ENCODE measurements around the gene TRIM33. TPM values are rescaled to one million over a fixed set of nuclear protein-coding genes. Genes with fewer than 3 reads are reported as not detected.

TRIM33 gene
- total RNA-seq, 1 donor from 2014 or later, result 31.8 TPM

DNA sequence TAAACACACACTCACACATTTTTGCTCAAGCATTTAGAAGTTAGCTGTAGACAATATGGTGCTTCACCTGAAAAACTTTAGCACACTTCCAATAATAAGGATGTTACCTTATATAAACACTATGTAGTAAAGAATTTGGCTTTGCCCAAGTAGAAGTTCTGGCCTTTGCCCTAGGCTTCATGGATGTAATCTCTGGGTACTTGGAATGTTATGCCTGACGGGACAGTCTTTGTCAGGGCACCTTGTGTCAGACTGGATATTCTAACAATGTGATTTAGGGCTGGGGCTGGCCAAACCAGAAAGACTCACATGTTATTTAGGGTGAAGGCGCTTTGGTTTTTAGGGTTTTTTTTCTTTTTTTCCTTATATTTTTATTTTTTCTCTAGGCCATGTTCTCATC lies 34.8 kb upstream of the TRIM33 start:
- no peak for TF ChIP-seq EZH2 (IDR thresholded peaks at IDR 0.05; ENCODE audit: insufficient read depth, low read length)
- TF ChIP-seq, protein P1, sequence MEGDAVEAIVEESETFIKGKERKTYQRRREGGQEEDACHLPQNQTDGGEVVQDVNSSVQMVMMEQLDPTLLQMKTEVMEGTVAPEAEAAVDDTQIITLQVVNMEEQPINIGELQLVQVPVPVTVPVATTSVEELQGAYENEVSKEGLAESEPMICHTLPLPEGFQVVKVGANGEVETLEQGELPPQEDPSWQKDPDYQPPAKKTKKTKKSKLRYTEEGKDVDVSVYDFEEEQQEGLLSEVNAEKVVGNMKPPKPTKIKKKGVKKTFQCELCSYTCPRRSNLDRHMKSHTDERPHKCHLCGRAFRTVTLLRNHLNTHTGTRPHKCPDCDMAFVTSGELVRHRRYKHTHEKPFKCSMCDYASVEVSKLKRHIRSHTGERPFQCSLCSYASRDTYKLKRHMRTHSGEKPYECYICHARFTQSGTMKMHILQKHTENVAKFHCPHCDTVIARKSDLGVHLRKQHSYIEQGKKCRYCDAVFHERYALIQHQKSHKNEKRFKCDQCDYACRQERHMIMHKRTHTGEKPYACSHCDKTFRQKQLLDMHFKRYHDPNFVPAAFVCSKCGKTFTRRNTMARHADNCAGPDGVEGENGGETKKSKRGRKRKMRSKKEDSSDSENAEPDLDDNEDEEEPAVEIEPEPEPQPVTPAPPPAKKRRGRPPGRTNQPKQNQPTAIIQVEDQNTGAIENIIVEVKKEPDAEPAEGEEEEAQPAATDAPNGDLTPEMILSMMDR (IDR thresholded peaks at IDR 0.05; ENCODE audit: insufficient read depth, low read depth, low read length), result no peak
- no peak overlapping the region for H3K27ac ChIP-seq (ENCODE audit: low read depth, low read length)
- Mint-ChIP-seq H3K9me3 (ENCODE audit: unreplicated experiment) (no peaks in the 10 kb centered on the region), H3K36me3 (ENCODE audit: low read depth, unreplicated experiment) (no peaks in the 10 kb centered on the region), H3K27ac (ENCODE audit: unreplicated experiment) (no peak overlapping the region), H3K27me3 (ENCODE audit: low read depth, unreplicated experiment) (no peaks in the 10 kb centered on the region), H3K4me3 (ENCODE audit: unreplicated experiment) (no peak overlapping the region), H3K4me1 (ENCODE audit: low read depth, unreplicated experiment) (no peaks in the 10 kb centered on the region)
- H3K27me3 ChIP-seq (ENCODE audit: insufficient read depth, low read length), result no peaks in the 10 kb centered on the region
- no peak overlapping the region for H3K4me3 ChIP-seq (ENCODE audit: insufficient read depth, low read depth, low read length)
- H3K9me3 ChIP-seq (ENCODE audit: insufficient read depth, low read depth, low read length), result no peaks in the 10 kb centered on the region
- H3K9ac ChIP-seq (ENCODE audit: low read length), result no peak overlapping the region
- no peaks in the 10 kb centered on the region for H3K36me3 ChIP-seq (ENCODE audit: insufficient read depth, low read length)
- no peak overlapping the region for H3K4me2 ChIP-seq (ENCODE audit: low read length)
- H3K79me2 ChIP-seq (ENCODE audit: insufficient read depth, low read length), result no peaks in the 10 kb centered on the region
- FAIRE-seq, result no peak
- DNase-seq (ENCODE audit: low read depth), result no peak
- no peaks in the 10 kb centered on the region for H3K4me1 ChIP-seq (ENCODE audit: insufficient read depth, low read length)
- no peaks in the 10 kb centered on the region for H4K20me1 ChIP-seq (ENCODE audit: insufficient read depth, low read length)
- H2AFZ ChIP-seq (ENCODE audit: low read depth, low read length), result no peak overlapping the region

DNA sequence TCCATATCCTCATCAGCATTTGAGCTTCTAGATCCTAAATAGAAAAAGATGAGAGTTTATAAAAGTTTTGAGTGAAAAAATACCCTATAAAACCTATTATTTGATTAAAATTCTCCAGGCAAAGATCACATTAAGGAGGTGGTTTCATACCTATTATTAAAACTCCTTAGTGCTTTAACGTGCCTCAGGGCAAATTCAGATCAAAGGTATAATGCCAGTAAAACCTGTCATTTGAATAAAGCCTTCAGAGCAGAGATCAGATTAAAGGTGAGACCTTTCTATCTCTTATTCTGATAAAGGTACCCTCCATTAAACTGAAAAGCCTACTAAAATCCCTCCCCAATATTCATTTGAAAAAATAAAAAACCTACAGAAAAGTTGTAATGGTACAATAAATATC lies 34.3 kb upstream of the TRIM33 start:
- FAIRE-seq (no peak), DNase-seq (ENCODE audit: low read depth) (no peak)
- Histone ChIP-seq H3K4me1 (ENCODE audit: insufficient read depth, low read length) (no peaks in the 10 kb centered on the region), H3K27ac (ENCODE audit: low read depth, low read length) (no peak overlapping the region), H3K4me2 (ENCODE audit: low read length) (no peak overlapping the region), H3K36me3 (ENCODE audit: insufficient read depth, low read length) (no peaks in the 10 kb centered on the region), H4K20me1 (ENCODE audit: insufficient read depth, low read length) (no peaks in the 10 kb centered on the region), H3K27me3 (ENCODE audit: insufficient read depth, low read length) (no peaks in the 10 kb centered on the region), H3K79me2 (ENCODE audit: insufficient read depth, low read length) (no peaks in the 10 kb centered on the region), H3K9ac (ENCODE audit: low read length) (no peak overlapping the region), H2AFZ (ENCODE audit: low read depth, low read length) (no peak overlapping the region), H3K9me3 (ENCODE audit: insufficient read depth, low read depth, low read length) (no peaks in the 10 kb centered on the region), H3K4me3 (ENCODE audit: insufficient read depth, low read depth, low read length) (no peak overlapping the region)
- Mint-ChIP-seq H3K4me1 (ENCODE audit: low read depth, unreplicated experiment) (no peaks in the 10 kb centered on the region), H3K9me3 (ENCODE audit: unreplicated experiment) (no peaks in the 10 kb centered on the region), H3K4me3 (ENCODE audit: unreplicated experiment) (no peak overlapping the region), H3K27ac (ENCODE audit: unreplicated experiment) (no peak overlapping the region), H3K27me3 (ENCODE audit: low read depth, unreplicated experiment) (no peaks in the 10 kb centered on the region), H3K36me3 (ENCODE audit: low read depth, unreplicated experiment) (no peaks in the 10 kb centered on the region)
- no peak for TF ChIP-seq EZH2 (IDR thresholded peaks at IDR 0.05; ENCODE audit: insufficient read depth, low read length)
- TF ChIP-seq, protein P1 (IDR thresholded peaks at IDR 0.05; ENCODE audit: insufficient read depth, low read depth, low read length), result no peak

DNA sequence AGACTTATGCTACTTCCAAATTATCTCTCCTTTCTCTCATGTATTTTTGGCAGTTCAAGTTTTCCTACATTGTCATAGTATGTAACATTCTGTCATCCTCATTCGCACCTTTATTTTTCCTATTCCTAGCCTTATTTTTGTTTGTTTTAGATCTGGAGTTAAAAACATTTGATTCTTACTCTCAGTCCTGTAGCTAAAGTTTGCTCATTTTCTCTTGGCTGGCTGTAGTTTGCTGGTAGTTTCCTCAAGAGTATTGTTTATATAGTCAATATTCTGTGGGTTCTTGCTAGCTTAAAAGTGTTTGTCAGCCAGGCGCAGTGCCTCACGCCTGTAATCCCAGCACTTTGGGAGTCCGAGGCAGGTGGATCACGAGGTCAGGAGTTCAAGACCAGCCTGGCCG lies 29.8 kb upstream of the TRIM33 start:
- Histone ChIP-seq H3K36me3 (ENCODE audit: insufficient read depth, low read length) (no peaks in the 10 kb centered on the region), H4K20me1 (ENCODE audit: insufficient read depth, low read length) (no peaks in the 10 kb centered on the region), H3K4me3 (ENCODE audit: insufficient read depth, low read depth, low read length) (no peak overlapping the region), H3K27me3 (ENCODE audit: insufficient read depth, low read length) (no peaks in the 10 kb centered on the region), H3K9me3 (ENCODE audit: insufficient read depth, low read depth, low read length) (no peaks in the 10 kb centered on the region), H3K4me1 (ENCODE audit: insufficient read depth, low read length) (no peaks in the 10 kb centered on the region), H3K27ac (ENCODE audit: low read depth, low read length) (no peak overlapping the region), H2AFZ (ENCODE audit: low read depth, low read length) (no peak overlapping the region), H3K79me2 (ENCODE audit: insufficient read depth, low read length) (no peaks in the 10 kb centered on the region), H3K4me2 (ENCODE audit: low read length) (no peak overlapping the region), H3K9ac (ENCODE audit: low read length) (no peak overlapping the region)
- H3K4me1 Mint-ChIP-seq (ENCODE audit: low read depth, unreplicated experiment), result no peaks in the 10 kb centered on the region
- FAIRE-seq (no peak), DNase-seq (ENCODE audit: low read depth) (no peak)
- no peak overlapping the region for H3K27ac Mint-ChIP-seq (ENCODE audit: unreplicated experiment)
- H3K9me3 Mint-ChIP-seq (ENCODE audit: unreplicated experiment), result peaks cover 6% of the 10 kb centered on the region
- no peaks in the 10 kb centered on the region for H3K36me3 Mint-ChIP-seq (ENCODE audit: low read depth, unreplicated experiment)
- TF ChIP-seq EZH2 (IDR thresholded peaks at IDR 0.05; ENCODE audit: insufficient read depth, low read length), result no peak
- TF ChIP-seq, protein P1 (IDR thresholded peaks at IDR 0.05; ENCODE audit: insufficient read depth, low read depth, low read length), result no peak
- H3K4me3 Mint-ChIP-seq (ENCODE audit: unreplicated experiment), result no peak overlapping the region
- H3K27me3 Mint-ChIP-seq (ENCODE audit: low read depth, unreplicated experiment), result no peaks in the 10 kb centered on the region
